Neural progenitor cell (in vitro differentiated cells): Measurements from ENCODE around the gene PGM5.

Experiments
- EZH2 ChIP-seq: fragments of 200-600 bp; sonication (generic); IDR thresholded peaks from 2 replicates; pipeline ENCODE4 v1.6.1; 2017; ENCODE audit warnings: antibody characterized with exemption, mild to moderate bottlenecking, moderate library complexity
- EZH2phosphoT487 ChIP-seq: fragments of 200-600 bp; sonication (generic); IDR thresholded peaks from 2 replicates; pipeline ENCODE4 v1.6.1; 2017; ENCODE audit warnings: antibody characterized with exemption
- TF ChIP-seq, protein P1 (sequence below): fragments of 200-600 bp; sonication (generic); IDR thresholded peaks from 2 replicates; pipeline ENCODE4 v1.5.1; 2017; ENCODE audit warnings: antibody characterized with exemption, mild to moderate bottlenecking

DNA sequence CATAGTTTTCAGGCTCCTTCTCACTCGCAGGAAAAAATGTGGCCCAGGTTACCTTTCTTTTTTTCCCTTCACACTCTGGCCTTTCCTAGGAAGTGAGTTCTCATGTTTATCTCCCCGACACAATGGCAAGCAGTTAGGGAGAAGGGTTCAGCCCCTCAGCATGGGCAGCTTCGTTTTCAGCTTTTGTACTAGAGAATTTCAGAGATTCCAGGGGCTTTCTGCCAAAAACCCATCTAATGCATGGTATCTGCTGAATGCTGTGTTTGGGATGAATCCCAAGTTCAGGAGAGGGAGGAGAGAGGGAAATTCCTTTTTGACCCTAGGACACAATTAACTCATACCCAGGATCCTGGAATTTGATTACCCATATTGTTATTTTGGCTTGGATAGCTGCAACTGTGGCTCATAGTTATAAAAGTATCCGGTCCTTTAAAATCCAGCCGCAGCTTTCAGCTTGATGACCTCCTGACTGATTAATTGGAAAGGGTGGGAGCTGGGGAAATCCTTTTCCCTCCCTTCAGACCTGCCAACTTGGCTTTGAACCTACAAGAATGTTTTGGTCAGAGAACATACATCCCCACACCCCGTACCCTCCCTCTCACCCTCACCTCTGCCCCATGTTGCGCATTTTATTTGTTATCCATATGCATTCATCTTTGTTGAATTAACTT lies 105.8 kb downstream of the PGM5 start:
- no peak for TF ChIP-seq EZH2
- TF ChIP-seq, protein P1, sequence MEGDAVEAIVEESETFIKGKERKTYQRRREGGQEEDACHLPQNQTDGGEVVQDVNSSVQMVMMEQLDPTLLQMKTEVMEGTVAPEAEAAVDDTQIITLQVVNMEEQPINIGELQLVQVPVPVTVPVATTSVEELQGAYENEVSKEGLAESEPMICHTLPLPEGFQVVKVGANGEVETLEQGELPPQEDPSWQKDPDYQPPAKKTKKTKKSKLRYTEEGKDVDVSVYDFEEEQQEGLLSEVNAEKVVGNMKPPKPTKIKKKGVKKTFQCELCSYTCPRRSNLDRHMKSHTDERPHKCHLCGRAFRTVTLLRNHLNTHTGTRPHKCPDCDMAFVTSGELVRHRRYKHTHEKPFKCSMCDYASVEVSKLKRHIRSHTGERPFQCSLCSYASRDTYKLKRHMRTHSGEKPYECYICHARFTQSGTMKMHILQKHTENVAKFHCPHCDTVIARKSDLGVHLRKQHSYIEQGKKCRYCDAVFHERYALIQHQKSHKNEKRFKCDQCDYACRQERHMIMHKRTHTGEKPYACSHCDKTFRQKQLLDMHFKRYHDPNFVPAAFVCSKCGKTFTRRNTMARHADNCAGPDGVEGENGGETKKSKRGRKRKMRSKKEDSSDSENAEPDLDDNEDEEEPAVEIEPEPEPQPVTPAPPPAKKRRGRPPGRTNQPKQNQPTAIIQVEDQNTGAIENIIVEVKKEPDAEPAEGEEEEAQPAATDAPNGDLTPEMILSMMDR = no peak
- no peak for TF ChIP-seq EZH2phosphoT487
